Kidney (tissue), 14 donors: ENCODE measurements around the gene CEP63. TPM values are rescaled to one million over a fixed set of nuclear protein-coding genes. Genes with fewer than 3 reads are reported as not detected.

Experiments used
- DNase-seq, 5 donors: peaks; one replicate each; pipeline ENCODE4 v3.0.0-alpha.2; 2013 to 2020
- FAIRE-seq: peaks from 2 replicates; lab custom pipeline; 2012; peaks lifted over from hg19 to GRCh38; lab: Jason Lieb, UNC
- H3K27ac ChIP-seq, 2 donors: one replicate each; pipeline ENCODE4 v1.7.0; 2013; ENCODE audit warnings: low read depth in 2 of 2, low read length in 2 of 2, inconsistent platforms in 1 of 2
- H3K27me3 ChIP-seq: one replicate; pipeline ENCODE4 v1.7.1; 2013; ENCODE audit warnings: low read length, inconsistent platforms; ENCODE audit not compliant: control insufficient read depth, insufficient read depth
- H3K36me3 ChIP-seq, 3 donors: one replicate each; pipeline versions ENCODE4 v1.7.0 to v1.7.1; 2013; ENCODE audit warnings: low read length in 3 of 3, control low read depth in 1 of 3, inconsistent platforms in 1 of 3; ENCODE audit not compliant: insufficient read depth in 3 of 3, control insufficient read depth in 2 of 3
- H3K4me1 ChIP-seq, 3 donors: one replicate each; pipeline versions ENCODE4 v1.7.0 to v1.7.1; 2013; ENCODE audit warnings: low read length in 3 of 3, inconsistent platforms in 1 of 3, low read depth in 1 of 3; ENCODE audit not compliant: control insufficient read depth in 2 of 3, insufficient read depth in 2 of 3
- H3K4me3 ChIP-seq, 3 donors: one replicate each; pipeline versions ENCODE4 v1.7.0 to v1.8.1; 2013; ENCODE audit warnings: low read length in 3 of 3, control low read depth in 1 of 3, inconsistent platforms in 1 of 3
- H3K9ac ChIP-seq, 3 donors: one replicate each; pipeline versions ENCODE4 v1.7.0 to v1.7.1; 2013; ENCODE audit warnings: low read length in 3 of 3, control low read depth in 1 of 3, inconsistent platforms in 1 of 3
- H3K9me3 ChIP-seq, 3 donors: one replicate each; pipeline versions ENCODE4 v1.7.0 to v1.7.1; 2013; ENCODE audit warnings: low read length in 3 of 3, control low read depth in 1 of 3, inconsistent platforms in 1 of 3; ENCODE audit not compliant: control insufficient read depth in 2 of 3, insufficient read depth in 1 of 3
- intact Hi-C: fragments of 100-400 bp; cut with DNase I; formaldehyde crosslinking; loops from one replicate; pipeline ENCODE4 v1.11.1; 2022
- polyA plus RNA-seq: library from polyadenylated mRNA; stranded (reverse); fragments of 350-450 nt; fragmentation: Illumina TruSeq; extraction: RNeasy Lipid Tissue Mini Kit (QIAGEN cat#74804); gene quantifications from one replicate; pipeline ENCODE4 v1.2.3, GENCODE V29; 2014; ENCODE audit warnings: low read depth, low replicate concordance; ENCODE audit not compliant: insufficient read depth
- total RNA-seq: library from RNA; stranded (reverse); fragmentation: NEBNext Ultra II Directional; extraction: Animal tissue kit (Norgen Biotek cat#: 25700); gene quantifications from one replicate; pipeline ENCODE4 v1.2.1, GENCODE V29; 2021
- TF ChIP-seq, protein P1 (sequence below): IDR thresholded peaks from 3 replicates; pipeline ENCODE4 v1.5.1; 2012; ENCODE audit warnings: mild to moderate bottlenecking, moderate library complexity, borderline replicate concordance; ENCODE audit not compliant: insufficient read depth; ENCODE audit errors: extremely low read depth
- donor health status: control.
- donor health status: control.
- donor health status: control.
- donor health status: control.
- donor health status: control.
- donor health status: DM: yes; HTN: yes; CAD: no.
- donor health status: Normal renal cell carcinoma (clear cell type).

The CEP63 gene
- total and polyA plus RNA-seq, 2 donors from 2014 or later, result 19.2 to 19.6 TPM

DNA sequence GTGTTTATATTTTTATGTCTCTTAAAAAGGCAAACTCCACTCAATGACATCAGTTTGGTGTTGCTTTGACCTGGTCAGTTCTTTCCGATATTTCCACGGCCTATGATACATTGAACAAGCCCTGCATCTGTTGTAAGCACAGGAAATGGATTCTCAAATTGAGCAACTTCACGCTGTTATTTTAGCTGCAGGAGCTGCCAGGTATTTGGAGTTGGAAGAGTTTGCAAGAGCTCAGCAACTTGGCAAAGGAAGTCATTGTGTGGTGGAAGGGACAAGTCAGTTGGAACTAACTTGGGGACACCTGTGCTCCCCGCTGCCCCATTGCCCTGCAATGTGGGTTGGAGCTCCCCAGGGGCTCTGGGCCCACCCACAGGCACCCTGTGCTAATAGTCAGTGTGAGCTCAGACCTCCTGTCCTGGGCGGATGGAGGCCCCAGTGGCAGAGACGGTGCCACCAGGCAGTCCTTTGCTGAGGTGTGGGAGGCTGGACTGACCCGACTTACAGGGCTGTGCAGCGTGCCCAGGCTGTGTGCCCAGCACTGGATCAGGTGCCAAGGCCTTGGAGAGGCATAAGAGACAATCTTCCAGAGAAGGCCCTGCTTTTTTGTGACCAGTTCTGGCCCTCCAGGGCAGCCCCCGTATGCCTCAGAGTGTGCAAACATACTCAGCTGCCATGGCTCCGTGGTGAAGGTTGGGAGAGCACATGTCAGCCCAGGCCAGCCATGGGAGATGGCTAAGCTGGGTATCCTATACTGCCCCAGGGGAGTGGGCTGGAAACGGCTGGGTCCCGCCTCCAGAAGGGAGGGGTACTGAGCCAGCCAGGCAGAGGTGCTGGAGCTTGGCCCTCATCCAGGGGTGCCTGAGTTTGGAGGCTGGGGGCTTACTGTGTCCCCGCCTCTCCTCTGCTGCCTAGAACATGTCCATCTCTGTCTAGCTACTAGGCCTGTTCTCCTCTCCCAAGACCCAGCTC is 121.5 kb downstream of the CEP63 start:
- DNase-seq (no peak), FAIRE-seq (no peak)
- TF ChIP-seq, protein P1, sequence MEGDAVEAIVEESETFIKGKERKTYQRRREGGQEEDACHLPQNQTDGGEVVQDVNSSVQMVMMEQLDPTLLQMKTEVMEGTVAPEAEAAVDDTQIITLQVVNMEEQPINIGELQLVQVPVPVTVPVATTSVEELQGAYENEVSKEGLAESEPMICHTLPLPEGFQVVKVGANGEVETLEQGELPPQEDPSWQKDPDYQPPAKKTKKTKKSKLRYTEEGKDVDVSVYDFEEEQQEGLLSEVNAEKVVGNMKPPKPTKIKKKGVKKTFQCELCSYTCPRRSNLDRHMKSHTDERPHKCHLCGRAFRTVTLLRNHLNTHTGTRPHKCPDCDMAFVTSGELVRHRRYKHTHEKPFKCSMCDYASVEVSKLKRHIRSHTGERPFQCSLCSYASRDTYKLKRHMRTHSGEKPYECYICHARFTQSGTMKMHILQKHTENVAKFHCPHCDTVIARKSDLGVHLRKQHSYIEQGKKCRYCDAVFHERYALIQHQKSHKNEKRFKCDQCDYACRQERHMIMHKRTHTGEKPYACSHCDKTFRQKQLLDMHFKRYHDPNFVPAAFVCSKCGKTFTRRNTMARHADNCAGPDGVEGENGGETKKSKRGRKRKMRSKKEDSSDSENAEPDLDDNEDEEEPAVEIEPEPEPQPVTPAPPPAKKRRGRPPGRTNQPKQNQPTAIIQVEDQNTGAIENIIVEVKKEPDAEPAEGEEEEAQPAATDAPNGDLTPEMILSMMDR, result no peak
- Histone ChIP-seq H3K36me3 (no peaks in the 10 kb centered on the region), H3K27me3 (no peaks in the 10 kb centered on the region), H3K4me1 (no peaks in the 10 kb centered on the region), H3K4me3 (no peak overlapping the region), H3K9me3 (no peaks in the 10 kb centered on the region), H3K9ac (no peak overlapping the region), H3K27ac (no peak overlapping the region)
- intact Hi-C loops, result no loop called here

DNA sequence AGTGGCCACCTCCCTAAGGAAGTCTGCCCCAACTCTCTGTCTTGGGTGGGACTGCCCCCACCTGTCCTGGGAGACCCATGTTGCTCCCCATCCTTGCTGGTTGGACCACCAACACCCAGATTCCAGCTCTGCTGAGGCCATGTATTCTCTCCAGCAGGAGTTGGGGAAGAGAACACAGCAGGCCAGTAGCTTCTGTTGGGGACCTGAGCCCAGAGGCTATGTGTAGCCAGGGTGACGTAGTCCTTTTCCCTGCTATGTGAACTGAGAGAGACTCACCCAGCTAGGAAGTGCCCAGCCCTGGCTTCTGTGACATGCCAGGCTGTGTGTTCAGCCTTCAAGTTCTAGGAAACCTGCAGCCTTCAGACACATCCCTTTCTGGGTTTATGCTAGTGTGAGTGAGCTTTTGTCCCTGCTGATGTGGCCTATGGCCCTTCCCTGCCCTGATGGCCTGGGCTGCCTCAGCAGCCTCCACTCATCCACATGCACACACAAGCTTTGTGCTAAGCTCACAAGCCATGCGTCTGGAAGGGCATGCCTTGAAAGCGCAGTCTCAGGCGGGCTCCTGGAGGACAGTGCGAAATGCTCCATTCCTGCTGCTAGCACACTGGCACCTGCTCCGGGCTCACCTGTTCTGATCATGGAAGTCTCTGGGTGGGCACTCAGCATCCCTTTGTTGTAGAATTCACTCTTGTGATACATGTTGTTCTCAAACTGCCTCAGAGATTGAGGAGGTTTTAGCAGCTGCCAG is 122.3 kb downstream of the CEP63 start:
- H3K9ac ChIP-seq, result no peak overlapping the region
- H3K27ac ChIP-seq, result no peak overlapping the region
- intact Hi-C loops, result no loop called here
- H3K27me3 ChIP-seq, result no peaks in the 10 kb centered on the region
- FAIRE-seq (no peak), DNase-seq (no peak)
- H3K9me3 ChIP-seq, result no peaks in the 10 kb centered on the region
- no peaks in the 10 kb centered on the region for H3K4me1 ChIP-seq
- no peak overlapping the region for H3K4me3 ChIP-seq
- TF ChIP-seq, protein P1, result no peak
- no peaks in the 10 kb centered on the region for H3K36me3 ChIP-seq

DNA sequence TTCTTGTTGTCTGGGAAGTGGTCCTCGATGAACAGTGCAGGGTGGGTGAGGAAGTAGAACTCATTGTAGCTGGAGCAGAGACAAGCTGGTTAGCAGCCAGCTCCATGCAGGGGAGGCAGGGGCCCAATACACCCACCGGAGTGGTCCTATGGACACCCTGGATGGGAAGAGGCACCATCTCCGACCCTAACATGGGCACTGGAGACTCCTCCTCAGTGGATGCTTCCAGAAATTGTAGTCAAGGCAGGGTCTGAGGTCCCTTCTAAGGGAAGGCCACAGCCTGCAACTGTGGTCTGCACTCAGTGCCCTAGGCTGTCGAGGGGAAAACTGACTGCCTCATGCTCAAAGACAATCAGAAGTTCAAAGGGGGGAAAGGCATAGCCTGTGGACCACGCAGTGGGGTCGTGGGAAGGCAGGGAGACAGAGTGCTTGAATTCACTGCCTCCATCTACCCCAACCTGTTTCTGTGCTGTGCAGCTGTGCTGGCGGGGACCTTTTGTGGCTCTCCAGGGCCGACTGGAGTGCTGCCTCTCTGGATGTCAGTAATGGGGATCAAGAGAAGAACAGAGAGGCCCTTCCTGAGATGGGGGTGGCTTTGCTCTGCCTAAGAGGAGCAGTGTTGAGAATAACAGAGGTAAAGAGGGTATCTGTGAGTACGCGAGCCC is 123.0 kb downstream of the CEP63 start:
- H3K36me3 ChIP-seq, result no peaks in the 10 kb centered on the region
- H3K4me1 ChIP-seq, result no peaks in the 10 kb centered on the region
- H3K27ac ChIP-seq, result no peak overlapping the region
- TF ChIP-seq, protein P1, result no peak
- H3K9ac ChIP-seq, result no peak overlapping the region
- no peaks in the 10 kb centered on the region for H3K27me3 ChIP-seq
- no peak overlapping the region for H3K4me3 ChIP-seq
- DNase-seq (no peak), FAIRE-seq (no peak)
- intact Hi-C loops, result no loop called here
- H3K9me3 ChIP-seq, result no peaks in the 10 kb centered on the region
